Stimulated activated naive B cell treated with anti-CD40 and anti-IgM and Interleukin-4, amounts not matched to agents 10 μg/mL and 1 μg/mL and 100 μg/mL, for 72 hours (primary cell): Measurements from ENCODE around the gene CDC14B.

ENCODE experiments used
- ATAC-seq, 2 donors: fragments of 150-1000 bp; cut with Tn5 transposase; replicated peaks; 2 replicates each; pipeline ENCODE4 v1.10.0; 2021; ENCODE audit warnings: moderate library complexity in 1 of 2
- DNase-seq: peaks from one replicate; pipeline ENCODE4 v3.0.0; 2021
- H3K27ac Mint-ChIP-seq: one replicate; pipeline ENCODE4 v1.8.0; 2022; ENCODE audit warnings: mild to moderate bottlenecking, mixed read lengths
- H3K27me3 Mint-ChIP-seq, 2 donors: one replicate each; pipeline ENCODE4 v1.8.0; 2022; ENCODE audit warnings: mixed read lengths in 2 of 2
- H3K36me3 Mint-ChIP-seq, 2 donors: one replicate each; pipeline ENCODE4 v1.8.0; 2022; ENCODE audit warnings: mixed read lengths in 2 of 2, mild to moderate bottlenecking in 1 of 2
- H3K4me1 Mint-ChIP-seq, 2 donors: one replicate each; pipeline ENCODE4 v1.8.0; 2022; ENCODE audit warnings: mixed read lengths in 2 of 2, mild to moderate bottlenecking in 1 of 2
- H3K4me3 Mint-ChIP-seq, 2 donors: one replicate each; pipeline ENCODE4 v1.8.0; 2022; ENCODE audit warnings: mild to moderate bottlenecking in 2 of 2, mixed read lengths in 2 of 2, moderate library complexity in 1 of 2
- H3K9me3 Mint-ChIP-seq, 2 donors: one replicate each; pipeline ENCODE4 v1.8.0; 2022; ENCODE audit warnings: mixed read lengths in 2 of 2, mild to moderate bottlenecking in 1 of 2

Gene CDC14B

GRCh38 chr9:96491079-96491879, 128.4 kb downstream of the CDC14B start:
- Mint-ChIP-seq H3K36me3 (peaks cover 30 to 48% of the 10 kb centered on the region in 2 donors), H3K4me3 (no peak overlapping the region), H3K9me3 (no peaks in the 10 kb centered on the region), H3K4me1 (no peaks in the 10 kb centered on the region), H3K27me3 (no peaks in the 10 kb centered on the region), H3K27ac (no peak overlapping the region)
- no peak for DNase-seq
- ATAC-seq: no peak

DNA sequence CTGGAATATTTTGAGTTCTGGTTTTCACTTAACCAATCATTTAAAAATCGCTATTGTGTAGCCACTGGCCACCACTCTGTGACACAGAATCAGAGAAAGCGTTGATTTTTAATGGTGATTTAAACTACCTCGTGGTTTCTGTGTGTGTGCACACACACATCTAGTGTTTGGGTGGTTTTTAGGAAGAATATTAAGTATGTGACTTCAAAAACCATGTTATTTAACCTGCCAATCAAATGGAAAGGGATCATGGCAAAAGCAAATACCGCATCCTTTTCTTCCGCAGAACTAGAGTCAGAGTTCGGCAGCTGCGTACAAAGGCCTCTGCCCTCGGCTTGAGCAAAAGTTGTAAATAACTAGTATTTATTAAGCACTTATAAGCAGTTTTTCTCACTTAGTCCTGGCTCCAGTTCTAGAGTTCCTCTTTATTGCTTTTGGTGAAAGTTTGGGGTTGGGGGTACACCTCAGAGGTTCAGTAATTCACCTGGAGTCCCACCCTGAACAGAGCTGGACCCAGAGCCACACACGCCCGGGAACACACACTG, 129.0 kb downstream of the CDC14B start:
- ATAC-seq: no peak
- peaks cover 33 to 48% of the 10 kb centered on the region in 2 donors for H3K36me3 Mint-ChIP-seq
- no peak for DNase-seq
- H3K4me3 Mint-ChIP-seq: no peak overlapping the region
- no peaks in the 10 kb centered on the region for H3K27me3 Mint-ChIP-seq
- H3K9me3 Mint-ChIP-seq: no peaks in the 10 kb centered on the region
- H3K27ac Mint-ChIP-seq: no peak overlapping the region
- peaks cover 0 to 3% of the 10 kb centered on the region in 2 donors for H3K4me1 Mint-ChIP-seq

- no peak overlapping the region for H3K27ac Mint-ChIP-seq
- DNase-seq (no peak), ATAC-seq (no peak)
- no peaks in the 10 kb centered on the region for H3K27me3 Mint-ChIP-seq
- H3K4me1 Mint-ChIP-seq: peaks cover 3 to 14% of the 10 kb centered on the region in 2 donors
- H3K36me3 Mint-ChIP-seq: peaks cover 33 to 54% of the 10 kb centered on the region in 2 donors
- no peaks in the 10 kb centered on the region for H3K9me3 Mint-ChIP-seq
- no peak overlapping the region for H3K4me3 Mint-ChIP-seq
Observed at GRCh38 chr9:96489482-96489979, 130.1 kb downstream of the CDC14B start.

GRCh38 chr9:96487949-96488348, 131.7 kb downstream of the CDC14B start:
- Mint-ChIP-seq H3K36me3 (peaks cover 40 to 58% of the 10 kb centered on the region in 2 donors), H3K27me3 (no peaks in the 10 kb centered on the region), H3K4me3 (no peak overlapping the region), H3K9me3 (no peaks in the 10 kb centered on the region), H3K27ac (no peak overlapping the region), H3K4me1 (peaks cover 9 to 23% of the 10 kb centered on the region in 2 donors)
- no peak for DNase-seq
- no peak for ATAC-seq

- Mint-ChIP-seq H3K4me3 (no peak overlapping the region), H3K4me1 (peaks cover 11 to 23% of the 10 kb centered on the region in 2 donors), H3K36me3 (peaks cover 46 to 65% of the 10 kb centered on the region in 2 donors), H3K27ac (no peak overlapping the region), H3K9me3 (no peaks in the 10 kb centered on the region), H3K27me3 (no peaks in the 10 kb centered on the region)
- DNase-seq (no peak), ATAC-seq (no peak)
Observed at GRCh38 chr9:96487029-96487396, 132.6 kb downstream of the CDC14B start.

- Mint-ChIP-seq H3K27me3 (no peaks in the 10 kb centered on the region), H3K9me3 (no peaks in the 10 kb centered on the region), H3K36me3 (peaks cover 43 to 61% of the 10 kb centered on the region in 2 donors), H3K4me1 (peaks cover 11 to 23% of the 10 kb centered on the region in 2 donors), H3K4me3 (no peak overlapping the region), H3K27ac (no peak overlapping the region)
- ATAC-seq (no peak), DNase-seq (no peak)
Observed at GRCh38 chr9:96486386-96487028, 133.1 kb downstream of the CDC14B start.

DNA sequence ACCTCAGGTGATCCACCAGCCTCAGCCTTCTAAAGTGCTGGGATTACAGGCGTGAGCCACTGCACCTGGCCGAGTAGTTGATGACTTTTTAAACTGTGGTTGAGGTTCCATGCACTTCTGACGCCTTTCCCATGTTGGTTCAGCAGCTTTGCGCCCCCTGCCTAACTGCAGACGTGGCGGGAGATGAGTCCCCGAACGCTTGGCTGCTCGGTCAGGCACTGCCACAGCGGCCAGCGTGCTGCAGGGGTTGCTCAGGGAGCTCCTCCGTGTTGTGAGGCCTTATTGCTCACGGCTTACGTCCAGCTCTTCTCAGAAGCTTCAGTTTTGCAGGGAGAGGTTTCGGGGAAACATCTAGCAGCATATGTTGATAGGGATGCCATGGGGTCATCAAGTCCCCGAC, 134.4 kb downstream of the CDC14B start:
- DNase-seq (no peak), ATAC-seq (no peak)
- H3K27me3 Mint-ChIP-seq: no peaks in the 10 kb centered on the region
- H3K9me3 Mint-ChIP-seq: no peaks in the 10 kb centered on the region
- H3K4me1 Mint-ChIP-seq: peaks cover 11 to 23% of the 10 kb centered on the region in 2 donors
- peaks cover 42 to 55% of the 10 kb centered on the region in 2 donors for H3K36me3 Mint-ChIP-seq
- H3K4me3 Mint-ChIP-seq: no peak overlapping the region
- peak overlapping the region; percentile 3 for H3K27ac Mint-ChIP-seq

DNA sequence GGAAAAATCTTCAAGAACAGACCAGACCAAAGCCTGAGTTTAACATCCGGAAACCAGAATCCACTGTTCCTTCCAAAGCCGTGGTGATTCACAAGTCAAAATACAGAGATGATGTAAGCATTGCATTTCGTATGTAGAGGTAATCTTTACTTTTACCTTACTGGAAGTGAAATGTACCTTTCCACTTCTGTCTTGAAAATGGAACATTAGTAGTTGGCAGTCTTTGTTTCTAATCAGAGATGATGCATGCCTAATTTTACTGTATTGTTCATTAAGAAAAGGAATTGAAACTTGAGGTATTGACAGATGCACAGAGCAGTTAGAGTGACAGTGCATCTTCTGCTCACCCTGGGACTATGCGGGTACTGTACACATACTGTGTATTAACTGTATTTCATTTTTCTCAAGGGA, 135.1 kb downstream of the CDC14B start:
- DNase-seq (no peak), ATAC-seq (peak; percentile 99)
- Mint-ChIP-seq H3K27me3 (no peaks in the 10 kb centered on the region), H3K36me3 (peaks cover 38 to 53% of the 10 kb centered on the region in 2 donors), H3K4me3 (no peak overlapping the region), H3K4me1 (peaks cover 11 to 23% of the 10 kb centered on the region in 2 donors), H3K9me3 (no peaks in the 10 kb centered on the region), H3K27ac (no peak overlapping the region)

GRCh38 chr9:96483733-96484390, 135.8 kb downstream of the CDC14B start:
- ATAC-seq (no peak), DNase-seq (no peak)
- Mint-ChIP-seq H3K4me3 (no peak overlapping the region), H3K27me3 (no peaks in the 10 kb centered on the region), H3K36me3 (peaks cover 31 to 49% of the 10 kb centered on the region in 2 donors), H3K27ac (no peak overlapping the region), H3K4me1 (peaks cover 12 to 24% of the 10 kb centered on the region in 2 donors), H3K9me3 (no peaks in the 10 kb centered on the region)

GRCh38 chr9:96483197-96483596, 136.4 kb downstream of the CDC14B start:
- no peak for DNase-seq
- no peak overlapping the region for H3K27ac Mint-ChIP-seq

GRCh38 chr9:96482476-96482875, 137.2 kb downstream of the CDC14B start:
- Mint-ChIP-seq H3K4me1 (peaks cover 16 to 29% of the 10 kb centered on the region in 2 donors), H3K9me3 (no peaks in the 10 kb centered on the region), H3K27ac (no peak overlapping the region), H3K4me3 (no peak overlapping the region), H3K36me3 (peaks cover 22 to 45% of the 10 kb centered on the region in 2 donors), H3K27me3 (no peaks in the 10 kb centered on the region)
- ATAC-seq (no peak), DNase-seq (no peak)

More at GRCh38 chr9:96483197-96483596, 136.4 kb downstream of the CDC14B start:
- Mint-ChIP-seq H3K9me3 (no peaks in the 10 kb centered on the region), H3K27me3 (no peaks in the 10 kb centered on the region), H3K36me3 (peaks cover 27 to 48% of the 10 kb centered on the region in 2 donors), H3K4me1 (peaks cover 16 to 29% of the 10 kb centered on the region in 2 donors), H3K4me3 (no peak overlapping the region)
- no peak for ATAC-seq

- H3K9me3 Mint-ChIP-seq: no peaks in the 10 kb centered on the region
- DNase-seq: no peak
- H3K36me3 Mint-ChIP-seq: peaks cover 21 to 37% of the 10 kb centered on the region in 2 donors
- no peak overlapping the region for H3K4me3 Mint-ChIP-seq
- H3K27ac Mint-ChIP-seq: no peak overlapping the region
- peaks cover 16 to 27% of the 10 kb centered on the region in 2 donors for H3K4me1 Mint-ChIP-seq
- ATAC-seq: no peak
- no peaks in the 10 kb centered on the region for H3K27me3 Mint-ChIP-seq
Observed at GRCh38 chr9:96480736-96481135, 138.9 kb downstream of the CDC14B start.

- H3K9me3 Mint-ChIP-seq: no peaks in the 10 kb centered on the region
- peak; percentile 15 for DNase-seq
- peaks cover 9% of the 10 kb centered on the region in 2 donors for H3K4me1 Mint-ChIP-seq
- peak overlapping the region; percentile 85 for H3K27ac Mint-ChIP-seq
- H3K4me3 Mint-ChIP-seq: no peak overlapping the region
- ATAC-seq: peak; percentile 89 to 90
- no peaks in the 10 kb centered on the region for H3K27me3 Mint-ChIP-seq
- peaks cover 21 to 28% of the 10 kb centered on the region in 2 donors for H3K36me3 Mint-ChIP-seq
Observed at GRCh38 chr9:96478829-96479371, 140.7 kb downstream of the CDC14B start.

DNA sequence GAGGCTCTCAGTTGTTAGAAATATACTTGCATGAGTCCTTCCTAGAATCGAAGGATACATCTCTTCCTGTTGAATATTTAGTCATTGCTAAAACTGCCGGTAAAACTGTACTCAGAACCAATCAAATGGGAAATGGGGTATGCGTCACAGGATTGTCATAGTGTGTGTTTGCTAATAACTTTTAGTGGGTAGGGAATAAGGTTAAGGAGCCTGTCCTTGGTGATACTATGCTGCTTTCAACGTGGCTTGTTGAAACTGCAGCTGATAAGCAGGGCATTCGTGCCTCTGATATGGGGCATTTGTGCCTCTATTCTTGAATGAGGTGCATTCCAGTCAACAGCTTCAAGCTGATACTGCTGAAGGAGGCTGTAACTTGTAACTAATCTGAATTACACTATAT, 143.1 kb downstream of the CDC14B start:
- Mint-ChIP-seq H3K27ac (no peak overlapping the region), H3K27me3 (no peaks in the 10 kb centered on the region), H3K4me1 (peaks cover 5 to 7% of the 10 kb centered on the region in 2 donors), H3K9me3 (no peaks in the 10 kb centered on the region), H3K36me3 (peaks cover 11 to 20% of the 10 kb centered on the region in 2 donors), H3K4me3 (no peak overlapping the region)
- DNase-seq: no peak
- no peak for ATAC-seq
